Upper lobe of right lung (tissue), 1 donor: ENCODE data around the gene SLC24A5. TPM values are rescaled to one million over a fixed set of nuclear protein-coding genes. Genes with fewer than 3 reads are reported as not detected.

Experiments
- ATAC-seq: fragments of 200-7000 bp; cut with Tn5 transposase; one replicate; pipeline ENCODE4 v1.9.1; 2020; ENCODE audit warnings: mild to moderate bottlenecking, moderate library complexity
- DNase-seq: peaks from one replicate; pipeline ENCODE4 v3.0.0-alpha.2; 2020
- H3K27ac ChIP-seq: fragments of 200-600 bp; one replicate; pipeline ENCODE4 v1.8.0; 2022
- H3K27me3 ChIP-seq: fragments of 200-600 bp; one replicate; pipeline ENCODE4 v1.8.0; 2022; ENCODE audit warnings: mild to moderate bottlenecking
- H3K36me3 ChIP-seq: fragments of 200-600 bp; one replicate; pipeline ENCODE4 v1.8.0; 2022
- H3K4me1 ChIP-seq: fragments of 200-600 bp; one replicate; pipeline ENCODE4 v1.8.0; 2022
- H3K4me3 ChIP-seq: fragments of 200-600 bp; one replicate; pipeline ENCODE4 v1.8.0; 2022; ENCODE audit warnings: mild to moderate bottlenecking
- H3K9me3 ChIP-seq: fragments of 200-600 bp; one replicate; pipeline ENCODE4 v1.8.0; 2022
- intact Hi-C: fragments of 100-400 bp; cut with DNase I; formaldehyde crosslinking; loops from one replicate; pipeline ENCODE4 v1.11.0; 2022
- total RNA-seq: library from RNA; stranded (reverse); fragmentation: NEBNext Ultra II Directional; extraction: Animal tissue kit (Norgen Biotek cat#: 25700); gene quantifications from one replicate; pipeline ENCODE4 v1.2.1, GENCODE V29; 2021
- TF ChIP-seq, protein P1 (sequence below): fragments of 200-600 bp; IDR thresholded peaks from one replicate; pipeline ENCODE4 v1.8.0; 2022; ENCODE audit warnings: antibody characterized with exemption
- donor health status: DM: no; HTN: yes; CAD: no; lungs with severe emphysema.

Gene SLC24A5
- total RNA-seq, 1 donor from 2014 or later: 0.84 TPM

DNA sequence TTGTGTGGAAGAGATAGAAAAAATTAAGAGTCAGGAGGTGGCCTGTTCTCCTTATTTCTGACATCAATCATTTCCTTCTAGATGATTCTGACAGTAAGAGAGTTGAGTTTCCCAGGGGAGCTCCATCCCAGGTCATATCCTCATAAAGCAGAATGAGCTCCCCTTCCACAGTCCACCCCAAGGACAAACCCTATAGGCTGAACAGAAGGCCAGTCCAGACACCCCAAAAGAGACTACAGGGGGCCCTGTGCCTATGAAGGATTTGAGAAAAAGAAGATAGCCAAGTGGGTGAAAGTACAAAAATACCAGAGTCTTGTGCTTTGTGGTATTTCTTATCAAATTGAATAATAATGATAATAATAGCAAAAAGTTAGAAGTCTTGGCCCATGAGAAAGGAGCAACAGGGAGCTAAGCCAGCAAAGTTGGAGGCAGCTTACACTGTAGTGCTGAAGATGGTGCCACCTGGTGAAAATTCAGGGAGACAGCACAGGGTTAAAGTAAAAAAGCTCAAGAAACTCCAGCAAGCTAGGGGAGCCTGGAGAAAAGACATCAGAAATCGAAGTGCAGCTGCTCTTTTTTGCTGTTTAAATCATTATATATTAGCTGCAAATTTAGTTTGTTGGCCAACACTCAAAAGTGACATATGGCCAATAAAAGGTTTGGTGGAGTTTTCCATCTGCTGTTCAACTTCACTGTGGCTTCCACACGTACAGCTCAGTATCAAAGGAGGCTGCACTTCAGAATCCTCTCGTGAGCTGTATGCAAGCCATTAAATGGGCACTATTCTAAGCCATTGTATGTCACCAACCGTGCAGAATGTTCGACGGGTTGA lies 35.8 kb upstream of the SLC24A5 start:
- Histone ChIP-seq H3K4me3 (no peak overlapping the region), H3K9me3 (no peaks in the 10 kb centered on the region), H3K36me3 (no peaks in the 10 kb centered on the region), H3K4me1 (no peaks in the 10 kb centered on the region), H3K27me3 (no peaks in the 10 kb centered on the region), H3K27ac (no peak overlapping the region)
- DNase-seq (no peak), ATAC-seq (peak; percentile 73)
- TF ChIP-seq, protein P1, sequence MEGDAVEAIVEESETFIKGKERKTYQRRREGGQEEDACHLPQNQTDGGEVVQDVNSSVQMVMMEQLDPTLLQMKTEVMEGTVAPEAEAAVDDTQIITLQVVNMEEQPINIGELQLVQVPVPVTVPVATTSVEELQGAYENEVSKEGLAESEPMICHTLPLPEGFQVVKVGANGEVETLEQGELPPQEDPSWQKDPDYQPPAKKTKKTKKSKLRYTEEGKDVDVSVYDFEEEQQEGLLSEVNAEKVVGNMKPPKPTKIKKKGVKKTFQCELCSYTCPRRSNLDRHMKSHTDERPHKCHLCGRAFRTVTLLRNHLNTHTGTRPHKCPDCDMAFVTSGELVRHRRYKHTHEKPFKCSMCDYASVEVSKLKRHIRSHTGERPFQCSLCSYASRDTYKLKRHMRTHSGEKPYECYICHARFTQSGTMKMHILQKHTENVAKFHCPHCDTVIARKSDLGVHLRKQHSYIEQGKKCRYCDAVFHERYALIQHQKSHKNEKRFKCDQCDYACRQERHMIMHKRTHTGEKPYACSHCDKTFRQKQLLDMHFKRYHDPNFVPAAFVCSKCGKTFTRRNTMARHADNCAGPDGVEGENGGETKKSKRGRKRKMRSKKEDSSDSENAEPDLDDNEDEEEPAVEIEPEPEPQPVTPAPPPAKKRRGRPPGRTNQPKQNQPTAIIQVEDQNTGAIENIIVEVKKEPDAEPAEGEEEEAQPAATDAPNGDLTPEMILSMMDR: peak; percentile 38
- intact Hi-C loops: no loop called here

DNA sequence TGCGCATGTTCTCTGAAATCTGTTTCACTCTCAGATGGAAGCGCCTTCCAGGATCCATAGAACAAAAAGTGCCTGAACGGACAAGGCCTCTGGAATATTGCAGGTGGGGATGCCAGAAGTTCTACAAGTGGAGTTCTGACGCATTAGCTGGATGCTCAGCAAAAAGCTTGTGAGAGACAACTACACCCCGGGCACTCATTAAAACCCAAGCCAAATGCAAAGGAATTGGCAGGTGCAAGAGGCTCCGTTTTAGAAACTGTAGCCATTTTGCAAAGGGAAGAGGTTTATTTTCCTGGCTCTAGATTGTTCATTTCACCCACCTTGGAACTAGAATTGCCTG lies 35.2 kb upstream of the SLC24A5 start:
- Histone ChIP-seq H3K27ac (no peak overlapping the region), H3K36me3 (no peaks in the 10 kb centered on the region), H3K9me3 (no peaks in the 10 kb centered on the region), H3K4me3 (no peak overlapping the region), H3K27me3 (no peaks in the 10 kb centered on the region), H3K4me1 (no peaks in the 10 kb centered on the region)
- intact Hi-C loops: no loop called here
- DNase-seq (no peak), ATAC-seq (no peak)
- TF ChIP-seq, protein P1: no peak

DNA sequence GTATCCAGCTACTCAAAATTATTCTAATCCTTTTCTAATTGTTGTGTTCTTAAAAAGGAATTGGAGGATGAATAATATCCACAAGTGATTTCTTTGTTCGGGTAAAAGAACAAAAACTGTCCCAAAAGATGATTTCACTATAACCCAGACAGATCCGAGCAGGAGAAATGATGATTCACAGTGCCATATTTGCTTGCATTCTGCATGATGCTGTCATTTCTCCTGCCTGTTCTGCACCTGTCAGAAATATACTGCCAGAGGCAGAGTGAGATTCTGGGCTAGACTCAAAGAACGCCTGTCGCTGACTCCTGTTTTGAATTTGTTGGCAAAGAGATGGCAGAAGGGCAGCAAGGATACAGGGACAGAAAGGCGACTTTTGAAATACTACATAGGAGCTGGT lies 34.7 kb upstream of the SLC24A5 start:
- Histone ChIP-seq H3K36me3 (no peaks in the 10 kb centered on the region), H3K4me1 (no peaks in the 10 kb centered on the region), H3K27me3 (no peaks in the 10 kb centered on the region), H3K27ac (no peak overlapping the region), H3K9me3 (no peaks in the 10 kb centered on the region), H3K4me3 (no peak overlapping the region)
- intact Hi-C loops: no loop called here
- TF ChIP-seq, protein P1: no peak
- no peak for DNase-seq
- no peak for ATAC-seq

DNA sequence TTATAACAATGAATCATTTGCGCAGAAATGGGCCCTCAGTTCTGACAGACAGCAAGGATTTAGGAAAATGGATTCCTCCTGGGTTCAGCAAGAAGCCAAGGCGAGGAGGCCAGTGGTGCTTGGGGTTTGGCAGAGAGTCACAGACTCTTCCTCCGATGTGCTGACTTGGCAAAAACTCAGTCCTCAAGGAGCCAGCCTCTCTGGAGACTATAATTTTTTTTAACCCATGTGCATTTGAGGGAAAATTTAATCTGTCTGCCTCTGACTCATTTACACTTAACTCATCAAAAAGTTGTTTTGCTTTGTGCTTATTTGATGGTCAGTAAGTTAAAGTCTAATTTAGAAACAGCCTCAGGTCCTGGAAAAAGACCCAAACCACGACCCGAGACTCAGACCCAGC lies 34.2 kb upstream of the SLC24A5 start:
- ATAC-seq (no peak), DNase-seq (no peak)
- no peaks in the 10 kb centered on the region for H3K4me1 ChIP-seq
- H3K27ac ChIP-seq: no peak overlapping the region
- intact Hi-C loops: no loop called here
- TF ChIP-seq, protein P1: no peak
- H3K9me3 ChIP-seq: no peaks in the 10 kb centered on the region
- no peaks in the 10 kb centered on the region for H3K36me3 ChIP-seq
- H3K4me3 ChIP-seq: no peak overlapping the region
- H3K27me3 ChIP-seq: no peaks in the 10 kb centered on the region

DNA sequence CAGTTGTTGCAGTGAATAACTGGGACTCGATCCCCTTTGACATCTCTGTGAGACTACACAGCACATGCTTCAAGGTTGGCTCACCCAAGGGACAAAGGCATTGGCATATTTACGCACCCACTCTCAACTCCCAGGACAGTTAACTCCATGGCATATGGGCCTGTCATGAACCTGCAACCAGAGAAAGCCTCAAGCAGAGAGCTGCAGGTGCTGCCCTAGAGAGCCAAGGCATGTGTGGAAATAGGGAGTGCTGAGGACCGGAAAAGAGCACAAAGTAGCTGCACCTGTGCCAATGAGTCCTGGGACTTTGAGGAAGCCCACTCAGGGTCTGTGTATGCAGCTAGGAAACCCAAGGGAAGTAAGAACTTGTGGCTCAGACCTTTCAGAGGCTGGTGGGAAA lies 32.9 kb upstream of the SLC24A5 start:
- intact Hi-C loops: no loop called here
- H3K36me3 ChIP-seq: no peaks in the 10 kb centered on the region
- no peak overlapping the region for H3K27ac ChIP-seq
- H3K27me3 ChIP-seq: no peaks in the 10 kb centered on the region
- no peak overlapping the region for H3K4me3 ChIP-seq
- TF ChIP-seq, protein P1: no peak
- ATAC-seq: no peak
- DNase-seq: no peak
- no peaks in the 10 kb centered on the region for H3K9me3 ChIP-seq
- no peaks in the 10 kb centered on the region for H3K4me1 ChIP-seq
